H7 (cell line): Measurements from ENCODE around the gene MYPOP. TPM values are rescaled to one million over a fixed set of nuclear protein-coding genes. Genes with fewer than 3 reads are reported as not detected.
A peak's percentile ranks its signal among the peaks of the same experiment; 100 is the strongest.

Source experiments
- DNase-seq: peaks from one replicate; pipeline ENCODE4 v3.0.0; 2012
- H3K27me3 ChIP-seq: 2 replicates; pipeline ENCODE4 v1.6.0; 2011; ENCODE audit warnings: mild to moderate bottlenecking, low read length; ENCODE audit not compliant: control insufficient read depth, insufficient read depth
- H3K36me3 ChIP-seq: replicated peaks from 2 replicates; pipeline ENCODE4 v1.5.1; 2011; ENCODE audit warnings: low read length; ENCODE audit not compliant: control insufficient read depth, insufficient read depth
- H3K4me3 ChIP-seq: 2 replicates; pipeline ENCODE4 v1.5.1; 2011; ENCODE audit warnings: low read depth, mild to moderate bottlenecking, control low read depth, low read length, moderate library complexity; ENCODE audit not compliant: insufficient read depth
- total RNA-seq: library from RNA; depleted of rRNA; stranded (reverse); fragments of >200 nt; shearing (Covaris generic); gene quantifications from 2 replicates; pipeline ENCODE4 v1.2.3, GENCODE V29; 2014; rRNA removed

Gene MYPOP, protein sequence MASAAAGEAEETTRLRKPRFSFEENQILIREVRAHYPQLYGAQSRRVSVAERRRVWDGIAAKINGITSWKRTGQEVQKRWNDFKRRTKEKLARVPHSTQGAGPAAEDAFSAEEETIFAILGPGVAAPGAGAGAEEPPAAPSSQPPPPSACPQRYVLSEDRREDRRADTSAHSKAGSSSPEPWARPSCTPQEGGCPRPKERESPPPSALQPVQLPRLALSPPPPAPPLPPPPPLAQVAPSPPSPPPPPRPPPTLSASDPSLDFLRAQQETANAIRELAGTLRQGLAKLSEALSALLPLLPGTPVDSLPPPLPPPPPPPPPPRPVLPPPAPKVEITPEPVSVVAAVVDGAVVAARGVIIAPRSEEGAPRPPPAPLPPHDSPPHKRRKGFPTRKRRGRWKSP
- total RNA-seq = 2.8 and 2.9 TPM in 2 replicates

DNA sequence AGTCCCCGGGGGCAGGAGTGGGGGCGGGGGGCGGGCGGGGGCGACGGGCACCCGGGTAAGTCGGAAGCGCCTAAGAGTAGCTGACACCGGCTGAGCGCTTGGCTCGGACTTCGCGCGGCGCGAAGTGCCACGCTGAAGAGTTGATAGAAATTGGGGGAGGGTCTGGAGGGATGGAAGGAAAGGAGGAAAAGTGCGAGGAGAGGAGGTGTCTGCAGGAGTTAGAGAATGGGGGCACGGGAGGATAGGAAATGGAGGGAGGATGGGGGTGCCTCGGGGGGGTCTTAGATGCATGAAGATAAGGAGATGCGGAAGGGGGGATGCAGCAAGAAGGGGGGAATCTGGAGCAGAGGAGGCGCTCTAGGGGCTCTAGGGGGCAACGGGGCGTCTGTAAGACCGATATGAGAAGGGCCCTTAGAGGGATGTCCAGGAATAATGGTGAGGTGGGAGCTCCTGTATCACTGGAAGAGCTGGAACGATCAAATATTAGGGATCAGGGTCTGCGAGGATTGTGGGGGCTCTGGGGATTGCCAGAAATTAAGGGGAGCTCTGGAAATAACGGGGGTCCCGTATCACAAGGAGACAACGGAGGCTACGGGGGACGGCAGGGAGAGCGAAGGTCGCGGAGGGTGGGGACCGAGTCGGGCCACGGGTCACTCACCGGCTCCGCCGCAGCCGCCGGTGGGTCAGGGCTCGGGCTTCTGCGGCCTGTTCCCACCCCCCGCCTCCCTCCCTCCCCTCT lies at the start of gene MYPOP:
MYPOP (minus strand) TSS at position 702 of the 739 bp plus-strand sequence. CDS start 840 bp downstream, outside the sequence.
- Histone ChIP-seq H3K36me3 (no peaks in the 10 kb centered on the region; the same call in 1 of the 2 replicates), H3K4me3 (peak within 1 kb of the TSS; percentile 80), H3K27me3 (peaks cover 15% of the 10 kb centered on the region)
- peak; percentile 74 for DNase-seq

- no peak for DNase-seq
- Histone ChIP-seq H3K27me3 (no peaks in the 10 kb centered on the region; the same call in 1 of the 2 replicates), H3K4me3 (no peak overlapping the region), H3K36me3 (no peaks in the 10 kb centered on the region)
These were observed 45.5 kb upstream of the MYPOP start for GRCh38 chr19:45947926-45948325.

DNA sequence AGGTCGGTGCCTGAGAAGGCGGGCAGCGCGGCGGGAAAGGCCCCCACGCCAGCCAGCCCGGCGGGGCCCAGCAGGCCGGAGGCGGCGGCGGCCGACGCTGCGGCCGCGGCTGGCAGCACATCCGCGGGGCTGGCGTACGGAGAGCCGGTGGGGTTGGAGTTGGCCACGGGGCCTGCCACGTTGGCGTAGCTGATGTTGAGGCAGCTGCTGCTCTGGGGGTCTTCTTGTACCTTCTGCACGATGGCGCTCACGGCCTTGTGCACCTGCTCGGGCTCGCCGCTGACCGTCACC lies 38.0 kb upstream of the MYPOP start:
- Histone ChIP-seq H3K4me3 (no peak overlapping the region), H3K27me3 (peaks cover 4% of the 10 kb centered on the region; the same call in 1 of the 2 replicates), H3K36me3 (peaks cover 1% of the 10 kb centered on the region; the same call in 1 of the 2 replicates)
- DNase-seq = peak; percentile 44

- DNase-seq = peak; percentile 50
- Histone ChIP-seq H3K4me3 (no peak overlapping the region), H3K36me3 (peaks cover 1% of the 10 kb centered on the region; the same call in 1 of the 2 replicates), H3K27me3 (peaks cover 9% of the 10 kb centered on the region; the same call in 1 of the 2 replicates)
These were observed 37.5 kb upstream of the MYPOP start for GRCh38 chr19:45939792-45940514.

- DNase-seq = no peak
- Histone ChIP-seq H3K36me3 (peaks cover 1% of the 10 kb centered on the region; the same call in 1 of the 2 replicates), H3K27me3 (peaks cover 11% of the 10 kb centered on the region; the same call in 1 of the 2 replicates), H3K4me3 (no peak overlapping the region)
These were observed 36.4 kb upstream of the MYPOP start for GRCh38 chr19:45938733-45939319.

DNA sequence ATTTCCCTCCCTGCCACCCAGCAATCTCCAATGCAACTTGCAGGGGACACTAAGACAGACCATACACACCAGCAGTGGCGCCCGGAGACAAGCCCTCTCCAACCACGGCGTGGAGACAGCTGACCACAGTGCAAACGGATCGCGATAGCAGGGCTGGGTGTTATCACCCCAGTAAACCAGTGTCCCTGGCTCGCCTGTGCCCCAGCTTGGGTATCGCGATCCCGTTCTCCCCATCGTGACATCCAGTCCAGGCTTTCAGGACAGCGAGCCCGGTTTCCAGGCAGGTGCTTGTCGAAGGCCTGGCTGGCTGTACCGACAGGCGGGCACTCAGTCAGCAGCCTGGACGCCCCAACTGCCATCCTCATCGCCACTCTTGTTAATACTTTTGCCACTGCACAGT lies 32.9 kb upstream of the MYPOP start:
- no peak overlapping the region for H3K4me3 ChIP-seq
- peaks cover 11% of the 10 kb centered on the region; the same call in 1 of the 2 replicates for H3K27me3 ChIP-seq
- H3K36me3 ChIP-seq = no peaks in the 10 kb centered on the region
- peak; percentile 57 for DNase-seq

- Histone ChIP-seq H3K4me3 (no peak overlapping the region), H3K27me3 (peaks cover 11% of the 10 kb centered on the region; the same call in 1 of the 2 replicates), H3K36me3 (no peaks in the 10 kb centered on the region)
- peak; percentile 73 for DNase-seq
These were observed 32.3 kb upstream of the MYPOP start for GRCh38 chr19:45934551-45935230.

DNA sequence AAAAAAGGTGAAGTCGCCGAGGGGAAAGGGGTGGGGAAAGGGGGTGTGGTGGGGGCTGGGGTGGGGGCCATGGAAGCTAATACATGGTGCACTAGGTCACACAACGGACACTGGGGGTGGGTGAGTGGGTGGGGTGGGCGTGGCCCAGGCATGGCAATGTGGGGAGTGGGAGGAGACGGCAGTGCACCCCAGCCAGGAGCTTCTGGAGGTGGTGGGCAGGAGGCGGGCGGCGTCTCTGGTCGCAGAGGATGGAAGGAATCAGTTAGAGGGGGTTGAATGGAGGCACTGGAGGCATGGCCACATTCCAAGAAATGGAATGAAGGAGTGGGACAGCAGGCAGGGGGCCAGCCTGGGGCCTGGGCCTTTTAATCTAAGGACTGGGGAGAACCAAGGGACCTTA lies 31.3 kb upstream of the MYPOP start:
- Histone ChIP-seq H3K4me3 (no peak overlapping the region), H3K27me3 (peaks cover 16% of the 10 kb centered on the region; the same call in 1 of the 2 replicates), H3K36me3 (no peaks in the 10 kb centered on the region)
- DNase-seq = no peak

- DNase-seq = no peak
- Histone ChIP-seq H3K36me3 (no peaks in the 10 kb centered on the region), H3K4me3 (no peak overlapping the region), H3K27me3 (peaks cover 24% of the 10 kb centered on the region; the same call in 1 of the 2 replicates)
These were observed 28.6 kb upstream of the MYPOP start for GRCh38 chr19:45931055-45931454.

- H3K27me3 ChIP-seq = peaks cover 15% of the 10 kb centered on the region; the same call in 1 of the 2 replicates
- H3K4me3 ChIP-seq = no peak overlapping the region
- no peaks in the 10 kb centered on the region for H3K36me3 ChIP-seq
- DNase-seq = no peak
These were observed 26.8 kb upstream of the MYPOP start for GRCh38 chr19:45929247-45929646.

DNA sequence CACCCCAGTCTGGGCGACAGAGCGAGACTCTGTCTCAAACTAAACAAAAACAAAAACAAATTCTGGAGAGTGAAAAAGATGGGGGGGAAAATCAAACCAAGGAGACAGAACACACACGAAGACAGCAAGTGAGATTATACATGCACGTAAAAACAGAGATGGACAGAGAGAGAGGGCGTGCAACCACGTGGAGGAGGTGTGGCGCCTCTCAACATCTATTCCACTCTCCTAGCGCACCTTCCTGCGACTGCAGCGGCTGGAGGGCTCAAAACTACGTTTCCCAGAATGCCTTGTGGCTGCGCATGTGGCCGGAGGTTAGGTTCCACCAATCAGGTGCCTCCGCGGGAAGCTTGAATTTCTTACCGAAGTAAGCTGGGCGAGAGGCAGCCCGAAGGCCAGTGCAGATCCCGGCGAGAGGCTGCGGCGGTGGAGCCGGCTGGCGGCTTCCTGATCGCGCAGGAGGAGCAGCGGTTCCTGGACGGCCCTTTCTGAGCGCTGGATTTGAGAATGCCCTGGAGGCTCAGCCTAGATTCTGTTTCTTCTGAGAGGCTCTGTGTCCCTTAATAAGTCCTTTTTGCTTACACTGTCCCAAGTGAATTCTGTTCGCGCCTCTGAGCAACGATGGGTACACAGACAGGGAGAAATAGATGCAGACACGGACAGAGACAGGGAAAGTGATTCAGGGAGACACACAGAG lies 25.3 kb upstream of the MYPOP start:
- peak; percentile 96 for DNase-seq
- H3K36me3 ChIP-seq = no peaks in the 10 kb centered on the region
- peak overlapping the region; percentile 26 for H3K4me3 ChIP-seq
- peaks cover 14% of the 10 kb centered on the region; the same call in 1 of the 2 replicates for H3K27me3 ChIP-seq

- Histone ChIP-seq H3K4me3 (no peak overlapping the region), H3K36me3 (no peaks in the 10 kb centered on the region), H3K27me3 (peaks cover 14% of the 10 kb centered on the region; the same call in 1 of the 2 replicates)
- DNase-seq = no peak
These were observed 22.6 kb upstream of the MYPOP start for GRCh38 chr19:45924891-45925447.

DNA sequence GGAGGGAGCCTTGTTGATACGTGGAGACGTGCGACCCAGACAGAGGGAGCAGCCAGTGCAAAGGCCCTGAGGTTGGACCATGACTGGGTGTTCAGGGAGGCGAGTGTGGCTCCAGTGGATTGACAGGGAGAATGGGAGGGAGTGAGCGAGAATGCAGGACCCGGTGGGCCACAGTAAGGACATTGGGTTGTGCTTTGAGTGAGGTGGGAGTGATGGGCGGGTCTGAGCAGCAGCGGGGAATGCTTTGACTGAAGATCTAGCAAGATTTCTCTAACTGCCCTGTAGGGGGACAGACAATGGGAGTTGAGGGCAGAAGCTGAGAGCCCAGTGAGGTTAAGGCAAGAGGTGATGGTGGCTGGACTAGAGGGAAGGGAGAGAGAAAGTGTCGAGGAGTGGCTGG lies 19.9 kb upstream of the MYPOP start:
- Histone ChIP-seq H3K4me3 (no peak overlapping the region), H3K27me3 (peaks cover 3% of the 10 kb centered on the region; the same call in 1 of the 2 replicates), H3K36me3 (no peaks in the 10 kb centered on the region)
- peak; percentile 71 for DNase-seq
